Lower leg skin (tissue), 3 donors: ENCODE measurements around the gene NUDT4.
"Not testable (repeated sequence)": the region's sequence is repeated elsewhere in the genome, so short reads cannot be mapped to it uniquely, and the experiment has no call there.

Experiments
- POLR2A ChIP-seq, 2 donors: fragments of 450-650 bp; IDR thresholded peaks; one replicate each; pipeline ENCODE4 v1.6.1; 2016 to 2017; ENCODE audit warnings: antibody characterized with exemption in 2 of 2, mild to moderate bottlenecking in 1 of 2, moderate library complexity in 1 of 2
- TF ChIP-seq, protein P1 (sequence below), 3 donors: fragments of 450-650 bp; IDR thresholded peaks; one replicate each; pipeline ENCODE4 v1.5.1; 2016; ENCODE audit warnings: antibody characterized with exemption in 3 of 3, mild to moderate bottlenecking in 3 of 3, moderate library complexity in 2 of 3

DNA sequence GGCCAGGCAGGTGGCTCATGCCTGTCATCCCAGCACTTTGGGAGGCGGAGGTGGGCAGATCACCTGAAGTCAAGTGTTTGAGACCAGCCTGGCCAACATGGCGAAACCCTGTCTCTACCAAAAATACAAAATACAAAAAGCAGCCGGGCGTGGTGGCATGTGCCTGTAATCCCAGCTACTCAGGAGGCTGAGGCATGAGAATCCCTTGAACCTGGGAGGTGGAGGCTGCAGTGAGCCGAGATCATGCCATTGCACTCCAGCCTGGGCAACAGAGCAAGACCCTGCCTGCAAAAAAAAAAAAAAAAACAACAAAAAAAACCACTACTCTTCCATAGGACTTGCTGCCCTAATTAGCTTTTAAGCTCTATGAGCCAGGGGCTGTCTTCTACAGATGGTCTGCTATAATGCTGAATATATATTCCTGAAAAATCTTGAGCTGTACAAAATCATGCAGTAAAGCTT lies 4.3 kb downstream of the NUDT4 start:
- TF ChIP-seq, protein P1, sequence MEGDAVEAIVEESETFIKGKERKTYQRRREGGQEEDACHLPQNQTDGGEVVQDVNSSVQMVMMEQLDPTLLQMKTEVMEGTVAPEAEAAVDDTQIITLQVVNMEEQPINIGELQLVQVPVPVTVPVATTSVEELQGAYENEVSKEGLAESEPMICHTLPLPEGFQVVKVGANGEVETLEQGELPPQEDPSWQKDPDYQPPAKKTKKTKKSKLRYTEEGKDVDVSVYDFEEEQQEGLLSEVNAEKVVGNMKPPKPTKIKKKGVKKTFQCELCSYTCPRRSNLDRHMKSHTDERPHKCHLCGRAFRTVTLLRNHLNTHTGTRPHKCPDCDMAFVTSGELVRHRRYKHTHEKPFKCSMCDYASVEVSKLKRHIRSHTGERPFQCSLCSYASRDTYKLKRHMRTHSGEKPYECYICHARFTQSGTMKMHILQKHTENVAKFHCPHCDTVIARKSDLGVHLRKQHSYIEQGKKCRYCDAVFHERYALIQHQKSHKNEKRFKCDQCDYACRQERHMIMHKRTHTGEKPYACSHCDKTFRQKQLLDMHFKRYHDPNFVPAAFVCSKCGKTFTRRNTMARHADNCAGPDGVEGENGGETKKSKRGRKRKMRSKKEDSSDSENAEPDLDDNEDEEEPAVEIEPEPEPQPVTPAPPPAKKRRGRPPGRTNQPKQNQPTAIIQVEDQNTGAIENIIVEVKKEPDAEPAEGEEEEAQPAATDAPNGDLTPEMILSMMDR (IDR thresholded peaks at IDR 0.05) = not testable (repeated sequence)
- not testable (repeated sequence) for TF ChIP-seq POLR2A (IDR thresholded peaks at IDR 0.05)
